HL-60 (cell line): Measurements from ENCODE around the gene BOK.

Experiments used
- CTCF ChIP-seq: IDR thresholded peaks from one replicate; pipeline ENCODE4 v1.5.1; 2011; ENCODE audit warnings: low read length, control low read depth, inconsistent platforms; ENCODE audit not compliant: insufficient read depth
- GABPA ChIP-seq: IDR thresholded peaks from 2 replicates; pipeline ENCODE4 v1.6.1; 2012; ENCODE audit warnings: low read depth
- POLR2AphosphoS5 ChIP-seq: IDR thresholded peaks from 2 replicates; pipeline ENCODE4 v1.6.1; 2012; ENCODE audit warnings: low read depth
- REST ChIP-seq: IDR thresholded peaks from 2 replicates; pipeline ENCODE4 v1.6.1; 2012; ENCODE audit warnings: low read depth; ENCODE audit not compliant: insufficient replicate concordance

GRCh38 chr2:241519669-241520068 lies 38.9 kb upstream of the BOK start:
- TF ChIP-seq CTCF, result no peak
- TF ChIP-seq POLR2AphosphoS5, result no peak
- no peak for TF ChIP-seq REST
- TF ChIP-seq GABPA, result no peak
